AG08396 (cell line): ENCODE data around the gene SYTL3.
"Not testable (repeated sequence)": the region's sequence is repeated elsewhere in the genome, so short reads cannot be mapped to it uniquely, and the experiment has no call there.

Source experiments
- DNase-seq: peaks from one replicate; pipeline ENCODE4 v3.0.0; 2012; ENCODE audit warnings: low spot score, mixed read lengths

Gene SYTL3

DNA sequence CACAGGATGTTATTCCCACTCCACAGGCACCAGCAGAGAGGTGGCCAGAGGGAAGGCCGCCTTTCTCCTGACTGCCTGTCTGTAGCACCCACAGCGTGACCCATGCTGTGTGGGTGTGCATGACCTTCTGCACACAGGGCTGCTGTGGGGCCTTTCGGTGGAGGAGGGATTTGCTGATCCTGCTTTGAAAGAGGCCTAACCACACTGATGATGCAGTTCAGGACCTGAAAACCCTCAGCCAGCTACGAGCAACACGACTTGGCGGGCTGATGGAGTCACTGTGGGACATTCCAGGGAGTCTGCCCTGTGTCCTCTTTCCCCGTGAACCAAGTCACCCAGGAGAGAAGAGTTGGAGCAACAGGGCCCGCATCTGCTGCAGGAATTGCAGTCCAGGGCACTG is 49.1 kb downstream of the SYTL3 start:
- DNase-seq = no peak

DNA sequence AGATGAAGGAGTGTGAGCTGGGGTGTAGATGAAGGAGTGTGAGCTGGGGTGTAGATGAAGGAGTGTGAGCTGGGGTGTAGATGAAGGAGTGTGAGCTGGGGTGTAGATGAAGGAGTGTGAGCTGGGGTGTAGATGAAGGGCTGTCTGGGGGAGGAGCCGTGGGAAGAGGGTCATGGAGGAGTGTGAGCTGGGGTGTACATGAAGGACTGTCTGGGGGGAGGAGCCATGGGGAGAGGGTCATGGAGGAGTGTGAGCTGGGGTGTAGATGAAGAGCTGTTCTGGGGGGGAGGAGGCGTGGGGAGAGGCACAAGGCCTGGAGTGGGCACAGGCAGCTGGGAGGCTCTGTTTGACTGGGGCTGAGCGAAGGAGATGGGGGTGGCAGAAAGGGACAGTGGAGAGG is 51.4 kb downstream of the SYTL3 start:
- DNase-seq = not testable (repeated sequence)

- no peak for DNase-seq
Measured at GRCh38 chr6:158703111-158703836, 53.4 kb downstream of the SYTL3 start.

- DNase-seq = peak; percentile 87
Measured at GRCh38 chr6:158703837-158704822, 54.3 kb downstream of the SYTL3 start.

- DNase-seq = no peak
Measured at GRCh38 chr6:158705386-158706126, 55.7 kb downstream of the SYTL3 start.

- DNase-seq = peak; percentile 70
Measured at GRCh38 chr6:158706369-158706982, 56.6 kb downstream of the SYTL3 start.

- peak; percentile 56 for DNase-seq
Measured at GRCh38 chr6:158707120-158707820, 57.4 kb downstream of the SYTL3 start.

- no peak for DNase-seq
Measured at GRCh38 chr6:158707821-158708195, 58.0 kb downstream of the SYTL3 start.

DNA sequence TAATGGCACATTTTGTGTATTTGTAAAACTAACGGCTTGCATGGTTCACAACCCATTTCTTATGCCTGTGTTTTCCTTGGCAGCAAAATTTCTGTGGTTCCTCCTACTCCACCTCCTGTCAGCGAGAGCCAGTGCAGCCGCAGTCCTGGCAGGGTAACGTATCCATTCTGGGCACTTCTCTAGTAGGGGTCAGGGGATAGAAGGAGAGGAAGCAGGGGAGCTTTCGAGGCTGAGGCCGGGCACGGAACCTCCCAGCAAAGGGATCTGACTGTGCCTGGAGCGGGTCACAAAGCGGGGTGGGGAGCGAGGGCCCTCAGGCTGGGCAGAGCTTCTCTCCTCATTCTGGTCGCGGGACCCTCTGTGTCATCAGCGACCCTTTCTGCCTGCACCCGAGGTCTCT is 58.4 kb downstream of the SYTL3 start:
- peak; percentile 67 for DNase-seq

- DNase-seq = no peak
Measured at GRCh38 chr6:158709809-158710208, 60.0 kb downstream of the SYTL3 start.

- DNase-seq = peak; percentile 38
Measured at GRCh38 chr6:158711264-158711663, 61.4 kb downstream of the SYTL3 start.

DNA sequence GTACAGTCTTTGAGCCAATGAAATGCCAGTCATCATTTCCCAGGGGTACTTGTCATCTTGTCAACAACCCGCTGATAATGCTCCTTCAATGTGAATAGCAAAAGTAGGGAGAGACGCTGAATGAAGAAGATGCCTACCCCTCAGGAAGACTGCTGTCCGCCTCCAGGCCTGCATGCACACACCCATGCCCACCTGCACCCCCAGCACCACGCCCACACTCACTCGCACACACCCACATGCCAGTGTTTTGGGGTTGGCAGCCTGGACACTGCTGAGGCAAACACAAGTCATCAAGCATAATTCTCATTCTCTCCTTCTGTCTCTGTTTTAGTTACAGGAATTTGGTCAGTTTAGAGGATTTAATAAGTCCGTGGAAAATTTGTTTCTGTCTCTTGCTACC is 63.6 kb downstream of the SYTL3 start:
- DNase-seq = no peak

DNA sequence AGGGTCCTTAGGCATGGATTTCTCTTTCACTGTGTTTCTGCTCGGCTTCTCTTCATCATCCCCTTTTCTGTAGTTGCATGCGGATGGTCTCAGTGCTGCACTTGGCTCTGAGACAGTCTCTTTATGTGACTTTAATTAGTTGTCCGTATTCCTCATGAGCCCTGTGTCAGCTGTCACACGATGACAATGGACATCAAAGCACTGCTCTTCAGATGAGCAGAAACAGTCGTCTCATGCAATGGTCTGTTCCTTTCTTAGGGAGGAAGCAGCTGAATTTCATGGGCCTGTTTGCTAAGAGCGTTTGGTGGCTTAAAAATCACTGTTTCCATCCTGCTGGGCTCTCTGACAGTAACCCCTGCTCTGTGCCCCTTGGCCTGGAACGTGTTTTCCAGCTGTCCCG is 64.9 kb downstream of the SYTL3 start:
- DNase-seq = no peak

GRCh38 chr6:158715330-158716311 is 65.8 kb downstream of the SYTL3 start:
- DNase-seq = no peak

DNA sequence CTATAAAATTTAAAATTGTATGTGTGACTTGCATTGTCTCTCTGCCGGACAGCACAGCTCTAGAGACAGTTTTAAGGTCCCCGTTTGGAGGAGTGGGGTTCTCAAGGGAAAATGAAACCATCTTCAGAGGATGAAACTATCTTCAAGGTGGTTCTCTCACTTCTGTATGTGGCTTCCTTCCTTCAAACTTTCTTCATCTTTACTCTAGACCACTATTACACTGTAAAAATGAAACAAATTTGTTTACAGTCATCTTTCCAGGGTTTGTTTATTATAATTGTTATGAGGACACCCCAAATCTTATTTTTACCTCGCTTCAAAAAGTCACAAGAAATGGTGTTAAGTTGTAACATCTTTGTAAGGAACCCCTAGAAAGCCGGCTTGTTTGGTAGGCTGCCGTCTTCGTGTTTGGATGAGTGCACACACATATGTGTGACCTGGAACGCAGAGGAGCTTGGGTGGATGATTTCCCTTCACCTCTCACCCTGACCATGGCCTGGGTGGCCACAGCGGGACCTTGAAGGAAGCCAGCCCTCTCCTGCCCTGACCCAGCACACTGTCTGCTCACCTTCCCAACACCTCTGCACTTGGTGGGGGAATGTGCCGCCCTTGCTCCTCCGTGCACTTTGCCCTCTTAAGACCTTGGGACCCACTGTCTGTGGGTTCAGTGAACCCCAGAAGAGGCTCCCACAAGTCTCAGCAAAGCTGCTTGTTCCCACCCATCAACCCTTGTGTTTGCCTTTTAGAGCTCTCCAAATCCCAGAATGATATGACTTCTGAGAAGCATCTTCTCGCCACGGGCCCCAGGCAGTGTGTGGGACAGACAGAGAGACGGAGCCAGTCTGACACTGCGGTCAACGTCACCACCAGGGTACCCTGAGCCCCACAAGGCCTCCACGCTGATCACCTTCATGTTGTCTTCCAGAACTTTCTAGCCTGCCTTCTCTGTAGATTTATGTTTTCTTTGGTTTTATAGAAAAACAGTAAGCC is 67.8 kb downstream of the SYTL3 start:
- no peak for DNase-seq

- DNase-seq = peak; percentile 24
Measured at GRCh38 chr6:158718461-158719046, 68.7 kb downstream of the SYTL3 start.

DNA sequence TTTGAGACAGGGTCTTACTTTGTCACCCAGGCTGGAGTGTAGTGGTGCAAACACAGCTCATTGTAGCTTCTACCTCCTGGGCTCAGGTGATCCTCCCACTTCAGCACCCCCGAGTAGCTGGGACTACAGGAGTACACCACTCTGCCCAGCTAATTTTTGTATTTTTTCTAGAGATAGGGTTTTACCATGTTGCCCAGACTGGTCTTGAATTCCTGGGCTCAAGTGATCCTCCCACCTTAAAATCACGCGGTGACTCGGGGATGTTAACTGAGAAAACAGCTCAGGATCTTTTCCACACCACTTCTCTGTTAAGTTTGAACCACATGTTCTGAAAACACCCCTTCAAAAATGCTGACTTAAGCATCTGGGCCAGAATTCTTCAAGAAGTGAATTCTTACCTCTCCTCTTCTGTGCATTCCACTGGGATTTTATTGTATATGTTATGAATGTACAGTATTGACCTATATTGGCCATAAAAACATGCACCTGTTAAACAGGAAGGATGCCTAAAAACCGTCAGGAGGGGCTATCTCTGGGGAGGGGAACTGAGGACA is 72.4 kb downstream of the SYTL3 start:
- no peak for DNase-seq

DNA sequence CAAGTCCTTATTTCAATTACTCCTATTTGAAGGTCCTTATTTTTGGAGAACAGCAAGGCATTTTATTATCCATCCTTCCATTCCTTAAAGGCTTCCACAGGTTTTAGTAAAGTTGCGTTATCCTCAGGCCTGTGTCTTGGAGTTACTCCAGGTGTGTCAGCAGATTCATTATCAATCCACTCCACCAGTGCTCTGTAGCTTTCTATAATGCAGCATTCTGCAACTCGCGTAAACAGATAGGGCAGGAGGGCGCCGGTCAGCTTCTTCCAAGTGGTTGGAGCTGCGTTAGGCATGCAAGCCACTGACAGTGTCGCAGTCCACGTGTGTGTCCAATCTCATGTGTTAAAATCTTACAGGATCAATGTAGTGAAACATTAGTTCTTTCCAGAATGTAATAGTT is 75.8 kb downstream of the SYTL3 start:
- no peak for DNase-seq
